ENCODE measurements around the gene TRIP10. TPM values are rescaled to one million over a fixed set of nuclear protein-coding genes. Genes with fewer than 3 reads are reported as not detected.

Gene TRIP10
- total and polyA plus RNA-seq, 2 of the 8 experiments (the other 6 are each of a cell fraction or from before 2014, with no cell fraction given): 27.8 to 69.5 TPM

- Histone ChIP-seq H2BK15ac (ENCODE audit: low read length) (no peak overlapping the region), H3K4me1 (replicated peaks in 1 of 4; ENCODE audit: control insufficient read depth in 3 of 4, insufficient read depth in 4 of 4, low read length in 3 of 4) (peaks cover 0 to 7% (median 5%) of the 10 kb centered on the region in 4 experiments; a peak in 6 of 7 replicates), H3K4me2 (ENCODE audit: insufficient read depth in 1 of 2, low read depth in 2 of 2, low read length in 2 of 2) (no peak overlapping the region), H2BK120ac (replicated peaks; ENCODE audit: low read depth, low read length) (no peak overlapping the region), H3K18ac (ENCODE audit: extremely low read depth, low read length) (no peak overlapping the region), H2BK12ac (ENCODE audit: low read depth, low read length) (no peak overlapping the region), H3K79me1 (ENCODE audit: low read depth, low read length) (no peaks in the 10 kb centered on the region), H3K4me3 (ENCODE audit: extremely low read depth in 1 of 4, insufficient read depth in 2 of 4, low read depth in 3 of 4, low read length in 4 of 4) (no peak overlapping the region), H3K23ac (ENCODE audit: insufficient read length) (no peak overlapping the region), H3K9me3 (ENCODE audit: insufficient read depth in 2 of 2, low read depth in 1 of 2, low read length in 1 of 2) (no peaks in the 10 kb centered on the region), H3K23me2 (ENCODE audit: low read depth, low read length) (peaks cover 2% of the 10 kb centered on the region; the same call in 1 of the 2 replicates), H3K79me2 (ENCODE audit: control insufficient read depth in 1 of 2, insufficient read depth in 2 of 2, low read length in 2 of 2) (no peaks in the 10 kb centered on the region), H3K36me3 (ENCODE audit: control insufficient read depth in 2 of 4, insufficient read depth in 4 of 4, low read length in 3 of 4) (peaks cover 18 to 58% (median 35%) of the 10 kb centered on the region in 4 experiments), H3K14ac (ENCODE audit: insufficient read length) (no peak overlapping the region), H2BK5ac (ENCODE audit: low read depth, low read length) (no peak overlapping the region), H4K91ac (replicated peaks; ENCODE audit: insufficient read length, low read length) (no peak overlapping the region), H2AK5ac (ENCODE audit: low read depth, low read length) (no peak overlapping the region), H4K8ac (ENCODE audit: extremely low read depth, insufficient read depth, low read length) (no peak overlapping the region), H3K27me3 (replicated peaks in 1 of 4; ENCODE audit: control insufficient read depth in 3 of 4, extremely low read depth in 1 of 4, insufficient read depth in 3 of 4, low read length in 3 of 4) (no peaks in the 10 kb centered on the region), H4K20me1 (replicated peaks in 1 of 2; ENCODE audit: control insufficient read depth in 1 of 2, insufficient read depth in 2 of 2, low read length in 2 of 2) (peaks cover 0 to 3% of the 10 kb centered on the region in 2 experiments), H2BK20ac (ENCODE audit: low read length) (no peak overlapping the region), H3K27ac (ENCODE audit: low read depth, low read length) (no peak overlapping the region), H2AFZ (ENCODE audit: low read length) (no peak overlapping the region), H3K56ac (replicated peaks; ENCODE audit: insufficient read length, low read depth, low read length) (no peak overlapping the region), H3K4ac (replicated peaks; ENCODE audit: insufficient read length, low read depth, low read length) (no peak overlapping the region), H3K9ac (replicated peaks in 1 of 4; ENCODE audit: extremely low read depth in 1 of 4, low read depth in 3 of 4, low read length in 3 of 4) (no peak overlapping the region), H4K5ac (ENCODE audit: insufficient read length, low read depth, low read length) (no peak overlapping the region)
- CTCF ChIA-PET (ENCODE audit: partially characterized antibody): interaction anchor here (1.3 to 2.7 kb wide), 3 partner anchors 13 to 248 kb away, joined by 3 to 12 read pairs (median 9); partner anchors contain the start of gene GPR108
- TF ChIP-seq RNF2 (IDR thresholded peaks at IDR 0.05; ENCODE audit: borderline replicate concordance, low read depth, low read length, missing control alignments, poor library complexity, severe bottlenecking) (no peak), TAF7 (optimal IDR thresholded peaks at IDR 0.05; ENCODE audit: borderline replicate concordance, low read depth, low read length) (no peak), KDM1A (IDR thresholded peaks at IDR 0.05; ENCODE audit: borderline replicate concordance, low read length) (no peak), RXRA (IDR thresholded peaks at IDR 0.05; ENCODE audit: insufficient read depth, low read depth, low read length) (no peak)
- DNase-seq (ENCODE audit: low read depth in 1 of 2, low spot score in 2 of 2): no peak
- FAIRE-seq: no peak
- 96% methylated on average over 16 of the region's 16 CpGs; no CpG with 5 or more reads in 1 of the 2 experiments for WGBS, 2 experiments (ENCODE audit: extremely low coverage in 1 of 2, insufficient coverage in 1 of 2, insufficient read length in 1 of 2, insufficient replicate concordance in 2 of 2, low coverage in 1 of 2, low lambda C conversion rate in 2 of 2, missing lambda C conversion rate in 1 of 2)
- POLR2A ChIA-PET (ENCODE audit: partially characterized antibody): interaction anchor here (4.4 to 8.0 kb wide), 2 partner anchors 11 to 14 kb away, joined by 53 to 110 read pairs; partner anchors contain the start of genes GPR108, SH2D3A and TRIP10
These were observed 11.7 kb downstream of the TRIP10 start for GRCh38 chr19:6751189-6751588.
